ENCODE results near the gene DYSF.

GRCh38 chr2:71613953-71614925 is 160.9 kb downstream of the DYSF start:
- TF ChIP-seq POLR2AphosphoS5 (IDR thresholded peaks at IDR 0.05; ENCODE audit: low read depth, low read length) (no peak), PBX3 (IDR thresholded peaks at IDR 0.05) (no peak)
